ENCODE measurements around the gene PAFAH2.

DNA sequence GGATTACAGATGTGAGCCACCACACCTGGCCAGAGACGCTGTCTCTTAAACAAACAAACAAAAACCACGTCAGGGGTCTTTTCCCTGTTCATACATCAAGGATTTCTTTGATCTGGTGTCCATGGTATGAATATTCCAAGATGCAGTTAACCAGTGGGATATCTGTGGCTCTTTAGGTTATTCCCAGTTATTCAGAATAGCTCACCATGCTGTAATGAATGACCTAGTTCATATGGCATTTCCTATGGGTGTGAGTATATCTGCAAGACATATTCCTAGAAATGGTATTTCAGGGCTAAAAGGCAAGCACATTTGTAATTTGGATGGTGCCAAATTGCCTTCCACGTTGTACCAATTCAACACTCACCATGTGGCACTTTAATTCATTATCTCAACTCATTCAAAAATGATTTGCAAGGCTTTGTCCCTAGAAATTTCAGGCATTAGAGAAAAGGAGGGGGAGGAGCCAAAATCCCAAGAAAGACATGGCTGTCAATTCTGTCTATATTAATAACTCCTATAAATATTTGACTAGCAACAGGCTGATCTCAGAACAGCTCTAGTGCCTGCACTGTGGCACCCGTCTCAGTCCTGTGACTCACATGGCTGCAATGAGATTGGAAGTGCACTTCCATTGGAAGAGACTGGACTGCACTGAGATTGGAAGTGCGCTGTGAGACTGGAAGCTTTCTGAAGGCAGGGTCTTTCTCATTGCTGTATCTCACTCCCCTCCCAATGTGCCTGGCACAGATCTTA is 85.6 kb downstream of the PAFAH2 start:
- TF ChIP-seq, protein P1, sequence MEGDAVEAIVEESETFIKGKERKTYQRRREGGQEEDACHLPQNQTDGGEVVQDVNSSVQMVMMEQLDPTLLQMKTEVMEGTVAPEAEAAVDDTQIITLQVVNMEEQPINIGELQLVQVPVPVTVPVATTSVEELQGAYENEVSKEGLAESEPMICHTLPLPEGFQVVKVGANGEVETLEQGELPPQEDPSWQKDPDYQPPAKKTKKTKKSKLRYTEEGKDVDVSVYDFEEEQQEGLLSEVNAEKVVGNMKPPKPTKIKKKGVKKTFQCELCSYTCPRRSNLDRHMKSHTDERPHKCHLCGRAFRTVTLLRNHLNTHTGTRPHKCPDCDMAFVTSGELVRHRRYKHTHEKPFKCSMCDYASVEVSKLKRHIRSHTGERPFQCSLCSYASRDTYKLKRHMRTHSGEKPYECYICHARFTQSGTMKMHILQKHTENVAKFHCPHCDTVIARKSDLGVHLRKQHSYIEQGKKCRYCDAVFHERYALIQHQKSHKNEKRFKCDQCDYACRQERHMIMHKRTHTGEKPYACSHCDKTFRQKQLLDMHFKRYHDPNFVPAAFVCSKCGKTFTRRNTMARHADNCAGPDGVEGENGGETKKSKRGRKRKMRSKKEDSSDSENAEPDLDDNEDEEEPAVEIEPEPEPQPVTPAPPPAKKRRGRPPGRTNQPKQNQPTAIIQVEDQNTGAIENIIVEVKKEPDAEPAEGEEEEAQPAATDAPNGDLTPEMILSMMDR (conservative IDR thresholded peaks at IDR 0.05; ENCODE audit: low read depth, low read length): no peak
- TF ChIP-seq EZH2 (IDR thresholded peaks at IDR 0.05; ENCODE audit: borderline replicate concordance, low read depth, low read length, poor library complexity, severe bottlenecking): no peak

Data from A673 (cell line).